Measurements from ENCODE around the gene TMA7.

The TMA7 gene

GRCh38 chr3:48423883-48424695, 16.0 kb upstream of the TMA7 start:
- DNase-seq = no peak

GRCh38 chr3:48425281-48425812, 14.7 kb upstream of the TMA7 start:
- no peak for DNase-seq

DNA sequence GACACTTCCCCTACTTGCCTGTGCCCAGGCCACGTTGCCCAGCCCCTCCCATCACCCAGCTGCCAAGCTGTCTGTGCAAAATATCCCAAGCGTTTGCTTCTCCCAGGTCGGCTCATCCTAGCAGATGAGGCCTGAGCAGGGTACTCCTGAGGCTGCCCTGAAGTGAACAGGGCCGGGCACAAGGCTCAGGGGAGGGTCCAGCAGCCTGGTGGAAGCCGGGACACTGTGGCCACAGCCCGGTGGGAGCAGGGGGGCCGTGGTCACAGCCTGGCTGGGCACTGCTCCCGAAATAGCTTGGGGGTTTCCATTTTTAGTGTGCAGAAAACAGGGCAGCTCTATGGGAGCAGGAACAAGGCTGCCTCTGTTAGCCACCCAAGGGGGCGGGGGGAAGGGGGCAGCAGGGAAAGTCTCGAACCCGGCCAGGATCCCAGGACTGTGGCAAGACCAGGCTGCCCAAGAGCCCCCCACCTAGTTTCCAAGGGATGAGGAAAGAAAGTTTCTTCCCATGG, 13.6 kb upstream of the TMA7 start:
- no peak for DNase-seq

GRCh38 chr3:48426944-48427629, 13.0 kb upstream of the TMA7 start:
- DNase-seq = no peak

- no peak for DNase-seq
These were observed 12.5 kb upstream of the TMA7 start for GRCh38 chr3:48427630-48427962.

- no peak for DNase-seq
These were observed 11.9 kb upstream of the TMA7 start for GRCh38 chr3:48428088-48428571.

- peak; percentile 30 for DNase-seq
These were observed 11.3 kb upstream of the TMA7 start for GRCh38 chr3:48428572-48429316.

GRCh38 chr3:48429317-48429959, 10.6 kb upstream of the TMA7 start:
- DNase-seq = peak; percentile 58

DNA sequence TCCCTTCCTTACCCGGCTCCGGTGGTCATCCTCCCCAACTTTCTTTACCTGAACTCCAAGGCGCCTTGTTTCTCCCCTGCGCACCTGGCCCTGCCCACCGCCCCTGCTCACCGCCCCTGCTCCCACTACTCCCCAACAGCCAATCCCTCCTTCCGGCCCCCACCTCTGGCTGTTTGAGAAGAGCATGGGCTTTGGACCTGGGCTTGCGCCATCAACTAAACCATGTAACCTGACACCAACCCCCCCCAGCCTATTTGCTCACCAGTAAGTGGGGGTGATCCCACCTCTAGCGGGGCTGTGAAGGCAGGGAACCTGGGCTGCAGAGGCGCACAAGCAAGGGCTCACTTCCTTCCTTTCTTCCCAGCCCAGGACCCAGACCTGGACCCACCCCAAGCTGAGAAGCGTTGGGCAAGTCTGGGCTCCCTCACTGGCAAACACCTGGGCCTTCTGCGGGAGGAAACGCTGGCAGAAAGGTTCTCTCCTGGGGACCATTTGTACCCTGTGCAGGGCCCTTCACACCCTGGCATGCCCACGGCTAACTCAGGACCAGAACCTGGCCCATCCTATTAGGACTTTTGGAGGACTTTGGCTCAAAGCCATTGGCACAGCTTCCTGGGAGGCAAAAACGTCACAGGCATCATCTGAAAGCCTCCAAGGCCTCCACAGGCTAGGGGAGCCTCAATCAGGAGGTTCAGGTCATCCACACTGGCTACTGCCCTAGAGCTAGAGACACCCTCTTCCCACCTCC, 9.9 kb upstream of the TMA7 start, which contains the start of gene PLXNB1:
Gene PLXNB1 (minus strand): TSS at position 127 of the 748 bp plus-strand sequence. CDS start 5,475 bp downstream, outside the sequence.
- DNase-seq = peak; percentile 64

DNA sequence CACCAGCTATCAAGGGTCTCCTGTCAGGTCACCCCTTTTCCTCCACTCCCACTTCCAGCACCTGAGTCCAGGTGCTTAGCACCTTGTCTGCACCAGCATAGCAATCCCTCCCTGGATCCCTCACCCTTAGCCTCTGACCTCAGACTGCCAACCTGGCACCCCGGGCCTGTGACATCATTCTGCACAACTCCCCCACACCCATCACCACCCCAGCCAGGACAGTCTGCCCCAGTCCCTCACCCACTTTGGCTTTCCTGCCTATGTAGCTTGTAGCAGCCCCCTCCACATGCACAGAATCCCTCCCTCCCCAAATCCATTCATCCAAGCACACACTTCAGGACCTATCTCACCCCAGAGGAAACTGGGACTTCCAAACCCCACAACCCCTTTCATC, 9.4 kb upstream of the TMA7 start:
- DNase-seq = no peak

DNA sequence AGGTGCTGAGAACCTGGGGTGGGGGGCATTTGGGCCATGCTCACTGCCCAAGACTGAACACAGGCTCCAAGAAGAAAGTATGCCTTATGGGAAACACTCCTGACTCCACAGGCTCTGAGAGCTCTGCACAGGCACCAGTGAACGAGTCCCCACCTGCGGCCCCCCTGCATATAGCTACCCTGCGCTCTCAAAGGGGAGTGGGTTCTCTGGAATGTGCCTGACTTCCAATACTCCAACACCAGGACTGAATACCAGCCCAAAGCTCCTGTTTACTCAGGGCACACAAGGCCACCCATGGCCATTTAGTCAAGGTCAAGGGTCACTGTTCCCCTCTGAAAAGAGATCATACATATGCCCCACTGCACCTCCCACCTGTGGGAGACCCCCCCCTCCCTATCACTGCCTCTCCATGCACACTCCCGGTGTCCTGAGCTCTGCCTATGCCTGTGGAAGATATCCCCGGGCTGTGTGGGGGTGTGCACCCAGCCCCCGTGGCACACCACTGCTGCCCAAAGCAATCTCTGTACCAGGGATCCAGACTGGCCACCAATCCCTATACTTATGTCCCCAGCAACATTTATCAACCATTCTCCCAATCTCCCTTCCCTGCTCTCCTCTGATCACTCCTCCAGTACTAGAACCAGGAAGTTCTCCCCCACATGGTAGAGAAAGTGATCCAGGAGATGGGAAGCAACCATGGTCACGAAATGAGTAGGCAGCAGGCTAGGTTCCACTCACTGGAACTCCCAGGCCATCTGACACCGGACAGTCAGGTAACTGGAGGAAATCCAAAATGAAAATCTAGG, 8.6 kb upstream of the TMA7 start:
- no peak for DNase-seq

- no peak for DNase-seq
These were observed 7.4 kb upstream of the TMA7 start for GRCh38 chr3:48432411-48433371.

DNA sequence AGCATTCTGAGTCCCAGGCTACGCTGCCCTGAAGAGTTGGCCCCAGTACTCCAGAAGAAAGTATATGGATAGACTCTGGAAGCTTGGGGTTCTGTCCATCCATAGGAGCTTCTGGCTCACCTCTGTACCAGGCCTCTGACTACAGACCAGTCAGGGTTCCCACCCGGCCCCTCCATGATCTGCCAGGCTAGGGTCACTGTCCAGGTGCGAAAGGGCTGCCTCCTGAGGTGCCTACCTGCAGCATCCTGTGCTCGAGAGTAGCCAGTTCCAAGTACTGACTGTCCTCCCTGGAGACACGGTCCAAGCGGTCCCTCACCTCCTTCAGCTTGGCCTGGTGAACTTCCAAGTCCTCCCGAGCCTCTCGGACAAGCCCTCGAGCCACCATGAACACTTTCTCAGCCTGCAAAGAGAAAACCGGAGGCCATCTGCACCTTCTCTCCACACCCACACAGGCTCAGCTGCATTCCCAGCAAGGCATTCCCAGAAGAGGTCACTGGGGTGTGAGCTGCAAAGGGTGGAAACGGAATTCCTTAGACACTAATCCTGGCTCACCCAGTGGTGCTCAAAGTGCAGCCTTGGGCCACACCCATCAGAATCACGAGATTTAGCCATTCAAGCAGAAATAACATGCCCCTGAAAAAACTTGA, 6.5 kb upstream of the TMA7 start:
- no peak for DNase-seq

DNA sequence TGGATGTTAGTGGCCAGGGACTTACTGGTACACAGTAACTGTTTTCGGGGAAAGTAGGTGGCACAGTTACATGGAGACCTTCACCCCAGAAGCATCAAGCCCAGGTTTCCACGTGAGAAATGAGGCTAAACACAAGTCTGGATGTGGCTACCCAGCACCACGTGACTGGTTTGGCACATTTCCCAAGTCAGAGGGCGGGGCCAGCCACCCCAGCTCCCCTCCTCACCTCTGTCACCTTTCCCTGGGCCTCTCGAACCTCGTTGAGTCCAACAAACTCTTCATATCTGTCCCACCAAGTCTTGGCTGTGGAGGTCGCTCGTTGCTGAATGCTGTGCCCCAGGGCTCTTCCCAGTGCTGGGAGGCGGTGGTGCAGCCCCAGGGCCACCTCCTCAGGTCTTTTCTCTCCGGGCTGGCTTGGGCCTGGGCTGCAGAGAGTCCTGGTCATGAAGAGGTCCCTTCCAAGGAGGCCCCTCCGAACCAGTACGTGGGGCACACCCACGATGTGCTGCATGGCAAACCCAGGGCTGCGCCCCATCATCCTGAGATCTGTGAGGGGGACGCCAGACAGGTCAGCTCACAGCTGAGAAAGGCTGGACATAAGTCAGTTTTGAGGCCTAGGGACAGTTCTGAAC, 5.3 kb upstream of the TMA7 start:
- no peak for DNase-seq

DNA sequence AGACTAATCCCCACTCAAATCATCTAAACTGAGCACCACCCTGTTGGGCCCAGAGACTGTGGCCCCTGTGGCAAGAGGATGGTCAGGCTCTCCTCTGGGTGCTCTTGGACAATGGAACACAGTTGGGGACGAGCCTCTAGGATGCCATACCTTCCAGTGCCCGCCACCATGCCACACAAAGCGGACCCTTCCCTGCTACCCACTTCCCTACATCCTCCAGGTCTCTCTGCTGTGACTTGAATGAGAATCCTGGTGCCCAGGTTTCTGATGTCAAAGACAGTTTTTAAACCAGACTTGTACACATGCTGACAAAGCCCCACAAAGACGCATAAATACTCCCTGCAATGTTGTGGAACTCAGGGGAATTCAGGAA, 4.8 kb upstream of the TMA7 start:
- no peak for DNase-seq

DNA sequence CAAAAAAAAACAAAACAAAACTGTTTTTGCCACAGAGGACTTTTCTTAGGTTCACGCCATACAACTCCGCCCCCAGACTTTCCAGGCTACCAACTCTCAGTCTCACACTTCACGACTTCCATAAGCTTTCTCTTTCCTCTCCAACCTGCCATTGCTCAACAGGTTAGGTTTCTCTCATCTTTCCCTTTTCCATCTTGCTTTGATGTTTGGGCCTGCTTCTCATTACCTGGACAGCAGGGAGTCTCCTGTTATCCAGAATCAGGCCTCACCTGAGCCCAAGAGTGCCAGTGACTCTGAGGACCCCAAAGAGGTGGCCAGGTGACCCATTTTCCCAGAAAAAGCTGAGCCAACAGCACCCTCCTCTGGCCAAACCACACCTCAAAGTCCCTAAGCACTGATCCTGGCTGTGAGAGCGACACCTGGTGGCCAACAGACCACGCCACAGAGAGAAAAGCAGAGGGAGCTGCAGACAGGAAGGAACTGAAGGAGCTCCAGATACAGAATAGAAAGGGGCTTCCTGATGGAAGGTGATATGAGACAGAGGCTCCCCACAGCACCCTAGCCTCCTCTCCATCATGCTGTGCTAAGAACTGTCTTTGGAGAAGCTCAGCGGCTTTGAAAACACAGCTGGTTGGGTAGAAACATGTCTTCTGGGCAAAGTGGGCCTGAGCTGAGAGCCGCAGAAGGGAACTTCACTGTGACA, 4.1 kb upstream of the TMA7 start:
- peak; percentile 67 for DNase-seq

DNA sequence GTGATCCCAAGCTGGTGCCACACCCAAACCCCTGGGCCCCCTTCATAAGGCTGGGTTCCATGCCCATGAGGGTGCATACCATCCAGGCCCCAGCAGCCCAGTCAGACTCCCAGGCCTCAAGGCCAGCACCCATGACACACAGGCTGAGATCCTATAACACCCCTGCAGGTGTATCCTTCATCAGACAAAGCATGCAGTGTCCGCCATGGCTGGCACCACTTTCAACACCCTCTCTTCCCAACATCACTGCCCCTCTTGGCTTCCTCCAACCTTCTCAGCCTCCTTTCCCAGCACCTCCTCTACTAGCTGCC, 3.6 kb upstream of the TMA7 start:
- no peak for DNase-seq

GRCh38 chr3:48436855-48437254, 3.2 kb upstream of the TMA7 start:
- no peak for DNase-seq
